Esophagus muscularis mucosa (tissue), 3 donors: ENCODE measurements around the gene SRRM4.

Source experiments
- POLR2A ChIP-seq: fragments of 450-650 bp; IDR thresholded peaks from one replicate; pipeline ENCODE4 v1.6.1; 2017; ENCODE audit warnings: antibody characterized with exemption, moderate library complexity, mild to moderate bottlenecking, low read depth
- POLR2AphosphoS5 ChIP-seq, 2 donors: sonication (generic); formaldehyde crosslinking; IDR thresholded peaks; one replicate each; pipeline ENCODE4 v1.6.1; 2017; ENCODE audit warnings: antibody characterized with exemption in 2 of 2
- TF ChIP-seq, protein P1 (sequence below), 3 experiments: fragments of 200-600 bp in 2 of 3; fragments of 450-650 bp in 1 of 3; sonication (generic) in 2 of 3; IDR thresholded peaks; one replicate each; pipeline ENCODE4 v1.5.1; 2017 to 2019; ENCODE audit warnings: antibody characterized with exemption in 3 of 3, mild to moderate bottlenecking in 2 of 3, moderate library complexity in 1 of 3

DNA sequence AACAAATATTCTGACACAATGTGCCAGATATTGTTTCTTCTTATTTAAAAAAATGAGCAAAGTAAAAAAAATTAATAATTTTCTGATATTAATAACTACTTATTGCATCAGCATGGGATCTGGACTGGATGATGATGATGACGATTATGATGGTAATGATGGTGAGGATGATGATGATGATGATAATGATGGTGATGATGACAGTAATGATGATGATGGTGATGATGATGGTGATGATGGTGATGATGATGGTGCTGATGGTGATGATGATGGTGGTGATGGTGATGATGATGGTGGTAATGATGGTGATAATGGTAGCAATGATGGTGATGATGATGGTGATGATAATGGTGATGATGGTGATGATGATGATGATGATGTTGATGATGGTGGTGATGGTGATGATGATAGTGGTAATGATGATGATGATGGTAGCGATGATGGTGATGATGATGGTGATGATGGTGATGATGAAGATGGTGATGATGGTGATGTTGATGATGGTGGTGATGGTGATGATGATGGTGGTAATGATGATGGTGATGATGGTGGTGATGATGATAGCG is 94.0 kb downstream of the SRRM4 start:
- TF ChIP-seq, protein P1, sequence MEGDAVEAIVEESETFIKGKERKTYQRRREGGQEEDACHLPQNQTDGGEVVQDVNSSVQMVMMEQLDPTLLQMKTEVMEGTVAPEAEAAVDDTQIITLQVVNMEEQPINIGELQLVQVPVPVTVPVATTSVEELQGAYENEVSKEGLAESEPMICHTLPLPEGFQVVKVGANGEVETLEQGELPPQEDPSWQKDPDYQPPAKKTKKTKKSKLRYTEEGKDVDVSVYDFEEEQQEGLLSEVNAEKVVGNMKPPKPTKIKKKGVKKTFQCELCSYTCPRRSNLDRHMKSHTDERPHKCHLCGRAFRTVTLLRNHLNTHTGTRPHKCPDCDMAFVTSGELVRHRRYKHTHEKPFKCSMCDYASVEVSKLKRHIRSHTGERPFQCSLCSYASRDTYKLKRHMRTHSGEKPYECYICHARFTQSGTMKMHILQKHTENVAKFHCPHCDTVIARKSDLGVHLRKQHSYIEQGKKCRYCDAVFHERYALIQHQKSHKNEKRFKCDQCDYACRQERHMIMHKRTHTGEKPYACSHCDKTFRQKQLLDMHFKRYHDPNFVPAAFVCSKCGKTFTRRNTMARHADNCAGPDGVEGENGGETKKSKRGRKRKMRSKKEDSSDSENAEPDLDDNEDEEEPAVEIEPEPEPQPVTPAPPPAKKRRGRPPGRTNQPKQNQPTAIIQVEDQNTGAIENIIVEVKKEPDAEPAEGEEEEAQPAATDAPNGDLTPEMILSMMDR (IDR thresholded peaks at IDR 0.05): no peak
- no peak for TF ChIP-seq POLR2A
- TF ChIP-seq POLR2AphosphoS5 (IDR thresholded peaks at IDR 0.05): no peak
